Astrocyte (in vitro differentiated cells and primary cell): Measurements from ENCODE around the gene HAT1.

Source experiments
- CTCF ChIP-seq: IDR thresholded peaks from 2 replicates; pipeline ENCODE4 v1.5.1; 2011; ENCODE audit warnings: low read depth, mild to moderate bottlenecking, inconsistent platforms, low read length, moderate library complexity; ENCODE audit not compliant: insufficient read depth
- EZH2 ChIP-seq: IDR thresholded peaks from 2 replicates; pipeline ENCODE4 v1.6.1; 2012; ENCODE audit warnings: mild to moderate bottlenecking, low read length, inconsistent platforms; ENCODE audit not compliant: insufficient read depth

GRCh38 chr2:171996021-171996420 is 73.8 kb downstream of the HAT1 start:
- no peak for TF ChIP-seq CTCF
- no peak for TF ChIP-seq EZH2
